Measurements from ENCODE around the gene RNF213.

DNA sequence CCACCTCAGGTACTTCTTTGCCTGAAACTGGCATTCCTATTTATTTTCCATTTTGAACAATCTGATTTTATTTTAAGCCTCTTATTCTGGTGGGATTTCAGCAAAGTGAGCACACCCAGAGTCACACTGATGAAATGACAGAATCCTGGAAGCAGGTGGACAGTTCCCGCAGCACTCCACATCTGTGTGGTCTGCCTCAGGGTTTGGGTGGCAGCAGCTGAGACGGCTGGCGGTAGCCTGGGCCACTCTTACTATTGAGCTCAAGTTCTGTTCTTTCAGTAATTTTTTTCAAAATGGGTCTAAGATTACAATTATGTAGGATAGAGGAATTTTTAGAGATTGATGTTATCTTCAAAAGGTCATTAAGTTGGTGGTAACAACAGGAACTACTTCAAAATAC lies 121.8 kb downstream of the RNF213 start:
- TF ChIP-seq CTCF (IDR thresholded peaks at IDR 0.05; ENCODE audit: insufficient read depth, low read length) = no peak
- TF ChIP-seq GABPA (IDR thresholded peaks at IDR 0.05; ENCODE audit: low read depth) = no peak
- TF ChIP-seq POLR2AphosphoS5 (IDR thresholded peaks at IDR 0.05; ENCODE audit: low read depth) = no peak
- TF ChIP-seq, protein P1, sequence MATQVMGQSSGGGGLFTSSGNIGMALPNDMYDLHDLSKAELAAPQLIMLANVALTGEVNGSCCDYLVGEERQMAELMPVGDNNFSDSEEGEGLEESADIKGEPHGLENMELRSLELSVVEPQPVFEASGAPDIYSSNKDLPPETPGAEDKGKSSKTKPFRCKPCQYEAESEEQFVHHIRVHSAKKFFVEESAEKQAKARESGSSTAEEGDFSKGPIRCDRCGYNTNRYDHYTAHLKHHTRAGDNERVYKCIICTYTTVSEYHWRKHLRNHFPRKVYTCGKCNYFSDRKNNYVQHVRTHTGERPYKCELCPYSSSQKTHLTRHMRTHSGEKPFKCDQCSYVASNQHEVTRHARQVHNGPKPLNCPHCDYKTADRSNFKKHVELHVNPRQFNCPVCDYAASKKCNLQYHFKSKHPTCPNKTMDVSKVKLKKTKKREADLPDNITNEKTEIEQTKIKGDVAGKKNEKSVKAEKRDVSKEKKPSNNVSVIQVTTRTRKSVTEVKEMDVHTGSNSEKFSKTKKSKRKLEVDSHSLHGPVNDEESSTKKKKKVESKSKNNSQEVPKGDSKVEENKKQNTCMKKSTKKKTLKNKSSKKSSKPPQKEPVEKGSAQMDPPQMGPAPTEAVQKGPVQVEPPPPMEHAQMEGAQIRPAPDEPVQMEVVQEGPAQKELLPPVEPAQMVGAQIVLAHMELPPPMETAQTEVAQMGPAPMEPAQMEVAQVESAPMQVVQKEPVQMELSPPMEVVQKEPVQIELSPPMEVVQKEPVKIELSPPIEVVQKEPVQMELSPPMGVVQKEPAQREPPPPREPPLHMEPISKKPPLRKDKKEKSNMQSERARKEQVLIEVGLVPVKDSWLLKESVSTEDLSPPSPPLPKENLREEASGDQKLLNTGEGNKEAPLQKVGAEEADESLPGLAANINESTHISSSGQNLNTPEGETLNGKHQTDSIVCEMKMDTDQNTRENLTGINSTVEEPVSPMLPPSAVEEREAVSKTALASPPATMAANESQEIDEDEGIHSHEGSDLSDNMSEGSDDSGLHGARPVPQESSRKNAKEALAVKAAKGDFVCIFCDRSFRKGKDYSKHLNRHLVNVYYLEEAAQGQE (IDR thresholded peaks at IDR 0.05; ENCODE audit: insufficient replicate concordance, low read depth) = no peak
